Mucosa of stomach (tissue), 1 donor: Measurements from ENCODE around the gene PLPPR1.
"Not testable (repeated sequence)": the region's sequence is repeated elsewhere in the genome, so short reads cannot be mapped to it uniquely, and the experiment has no call there.

Source experiments
- H3K27me3 ChIP-seq: one replicate; pipeline ENCODE4 v1.7.0; 2013; ENCODE audit warnings: mild to moderate bottlenecking, low read length; ENCODE audit not compliant: control insufficient read depth, insufficient read depth
- H3K36me3 ChIP-seq: one replicate; pipeline ENCODE4 v1.7.0; 2013; ENCODE audit warnings: low read length; ENCODE audit not compliant: control insufficient read depth, insufficient read depth
- H3K4me1 ChIP-seq: one replicate; pipeline ENCODE4 v1.7.0; 2013; ENCODE audit warnings: mild to moderate bottlenecking, low read length; ENCODE audit not compliant: control insufficient read depth, insufficient read depth
- H3K4me3 ChIP-seq: one replicate; pipeline ENCODE4 v1.7.0; 2013; ENCODE audit warnings: low read length
- H3K9ac ChIP-seq: one replicate; pipeline ENCODE4 v1.7.0; 2013; ENCODE audit warnings: mild to moderate bottlenecking, low read length, moderate library complexity
- H3K9me3 ChIP-seq: one replicate; pipeline ENCODE4 v1.7.0; 2013; ENCODE audit warnings: mild to moderate bottlenecking, low read length, moderate library complexity; ENCODE audit not compliant: control insufficient read depth
- donor health status: Pancreatic carcinoma.

PLPPR1 gene

DNA sequence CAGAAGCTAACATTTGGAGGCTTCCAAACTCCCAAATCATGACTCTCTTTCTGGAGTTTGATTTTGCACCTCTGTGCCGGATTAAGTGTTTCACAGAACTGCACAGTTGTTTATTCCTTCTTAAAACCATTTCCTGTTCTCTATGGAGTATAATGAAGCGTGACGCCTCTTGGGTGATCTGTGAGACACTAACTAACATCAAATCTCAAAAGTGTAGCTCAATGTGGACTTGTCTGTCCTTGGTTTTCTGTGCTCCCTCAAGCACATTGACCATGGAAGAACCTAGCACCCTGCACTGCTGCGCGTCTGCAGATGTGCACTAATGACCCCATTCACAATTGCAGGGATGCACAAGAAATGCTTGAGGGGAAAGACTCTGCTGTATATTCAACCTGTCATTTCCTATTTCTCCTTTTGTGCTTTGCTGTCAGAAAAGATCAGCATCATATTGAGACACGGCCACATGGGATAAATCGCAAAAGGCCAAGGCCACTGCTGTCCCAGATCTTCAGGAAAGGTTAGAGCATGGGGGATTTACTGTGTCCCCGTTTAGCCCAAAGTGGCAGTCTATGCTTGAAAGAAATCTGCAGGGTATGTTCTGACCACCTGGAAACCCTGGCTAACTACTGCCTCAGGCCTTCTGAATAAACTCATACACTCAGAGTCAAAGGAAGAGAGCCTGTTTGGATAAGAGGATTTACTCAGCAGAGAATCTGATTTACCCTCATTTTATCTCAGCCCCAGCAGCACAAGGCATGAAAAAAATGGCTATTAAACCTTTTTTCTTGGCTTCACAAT, 246.6 kb downstream of the PLPPR1 start:
- Histone ChIP-seq H3K36me3 (no peaks in the 10 kb centered on the region), H3K9me3 (no peaks in the 10 kb centered on the region), H3K27me3 (no peaks in the 10 kb centered on the region), H3K9ac (no peak overlapping the region), H3K4me3 (no peak overlapping the region), H3K4me1 (no peaks in the 10 kb centered on the region)

DNA sequence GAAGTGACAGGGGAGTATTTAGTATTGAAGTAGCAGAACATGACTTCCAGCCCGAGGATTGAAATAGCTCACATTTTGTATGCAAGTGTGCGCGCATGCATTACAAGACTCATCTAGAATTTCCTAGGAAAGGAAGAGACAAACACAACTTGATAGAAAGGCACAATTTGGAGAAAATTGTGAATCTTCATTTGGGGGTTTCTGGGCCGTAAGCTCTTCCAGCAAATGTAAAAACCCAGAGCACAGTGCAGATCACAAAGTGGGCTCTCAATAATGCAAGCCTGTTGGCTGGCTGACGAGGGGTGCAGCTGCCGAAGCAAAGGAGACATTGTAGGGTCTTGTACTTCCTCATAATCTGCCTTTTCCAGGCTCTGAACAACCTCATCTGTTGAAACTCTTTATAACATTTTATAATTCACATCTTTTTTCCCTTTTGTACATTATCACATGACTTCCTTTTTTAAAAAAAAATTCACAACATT, 247.3 kb downstream of the PLPPR1 start:
- Histone ChIP-seq H3K9ac (no peak overlapping the region), H3K9me3 (no peaks in the 10 kb centered on the region), H3K4me1 (no peaks in the 10 kb centered on the region), H3K36me3 (no peaks in the 10 kb centered on the region), H3K27me3 (no peaks in the 10 kb centered on the region), H3K4me3 (no peak overlapping the region)

DNA sequence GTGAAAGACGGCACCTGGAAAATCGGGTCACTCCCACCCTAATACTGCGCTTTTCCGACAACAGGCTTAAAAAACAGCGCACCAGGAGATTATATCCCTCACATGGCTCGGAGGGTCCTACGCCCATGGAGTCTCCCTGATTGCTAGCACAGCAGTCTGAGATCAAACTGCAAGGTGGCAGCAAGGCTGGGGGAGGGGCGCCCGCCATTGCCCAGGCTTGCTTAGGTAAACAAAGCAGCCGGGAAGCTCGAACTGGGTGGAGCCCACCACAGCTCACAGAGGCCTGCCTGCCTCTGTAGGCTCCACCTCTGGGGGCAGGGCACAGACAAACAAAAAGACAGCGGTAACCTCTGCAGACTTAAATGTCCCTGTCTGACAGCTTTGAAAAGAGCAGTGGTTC, 262.5 kb downstream of the PLPPR1 start:
- H3K36me3 ChIP-seq, H3K9ac ChIP-seq, H3K4me3 ChIP-seq, H3K9me3 ChIP-seq, H3K27me3 ChIP-seq, H3K4me1 ChIP-seq: not testable (repeated sequence)

DNA sequence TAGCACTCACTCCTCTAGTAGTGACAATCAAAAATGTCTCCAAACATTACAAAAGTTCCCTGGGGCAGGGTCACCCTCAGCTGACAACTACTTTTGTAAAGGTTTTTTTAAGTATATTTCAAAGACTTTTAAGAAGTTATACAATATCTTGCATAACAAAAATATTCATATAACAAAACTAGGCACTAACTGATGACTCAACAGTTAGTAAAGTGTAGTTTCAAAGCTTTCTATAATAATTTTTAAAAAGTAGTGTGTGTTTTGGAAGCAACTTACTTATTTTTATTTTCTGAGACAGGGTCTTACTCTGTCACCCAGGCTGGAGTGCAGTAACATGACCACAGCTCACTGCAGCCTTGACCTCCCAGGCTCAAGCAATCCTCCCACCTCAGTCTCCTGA, 271.4 kb downstream of the PLPPR1 start:
- no peaks in the 10 kb centered on the region for H3K4me1 ChIP-seq

DNA sequence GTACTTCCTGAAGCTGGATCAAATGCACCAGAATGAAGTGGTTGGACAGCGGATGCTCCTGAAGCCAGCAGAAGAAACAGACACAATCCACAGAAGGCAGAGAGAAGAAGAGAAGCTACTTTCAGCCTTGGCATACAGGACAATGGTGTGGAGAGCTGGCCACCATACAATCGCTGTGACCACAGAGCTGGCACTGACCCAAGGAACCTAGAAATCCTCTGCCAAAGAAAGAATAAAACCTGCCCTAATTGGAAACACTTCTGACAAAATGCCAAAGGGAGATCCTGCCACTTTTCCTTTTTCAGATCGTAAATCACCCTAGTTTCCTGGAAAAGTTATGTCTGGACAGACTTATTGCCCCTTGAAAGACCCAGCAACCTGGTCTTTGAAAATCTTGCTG, 278.5 kb downstream of the PLPPR1 start:
- H3K4me3 ChIP-seq: no peak overlapping the region
- H3K27me3 ChIP-seq: no peaks in the 10 kb centered on the region
- H3K4me1 ChIP-seq: no peaks in the 10 kb centered on the region
- H3K9ac ChIP-seq: no peak overlapping the region
- no peaks in the 10 kb centered on the region for H3K36me3 ChIP-seq
- H3K9me3 ChIP-seq: no peaks in the 10 kb centered on the region

More for the DNA sequence above, 271.4 kb downstream of the PLPPR1 start:
- Histone ChIP-seq H3K4me3 (no peak overlapping the region), H3K9me3 (no peaks in the 10 kb centered on the region), H3K36me3 (no peaks in the 10 kb centered on the region), H3K27me3 (no peaks in the 10 kb centered on the region), H3K9ac (no peak overlapping the region)

GRCh38 chr9:101307524-101308213, 279.1 kb downstream of the PLPPR1 start:
- H3K36me3 ChIP-seq: no peaks in the 10 kb centered on the region
- no peaks in the 10 kb centered on the region for H3K27me3 ChIP-seq
- H3K4me1 ChIP-seq: no peaks in the 10 kb centered on the region
- H3K4me3 ChIP-seq: no peak overlapping the region
- H3K9me3 ChIP-seq: no peaks in the 10 kb centered on the region
- H3K9ac ChIP-seq: no peak overlapping the region

DNA sequence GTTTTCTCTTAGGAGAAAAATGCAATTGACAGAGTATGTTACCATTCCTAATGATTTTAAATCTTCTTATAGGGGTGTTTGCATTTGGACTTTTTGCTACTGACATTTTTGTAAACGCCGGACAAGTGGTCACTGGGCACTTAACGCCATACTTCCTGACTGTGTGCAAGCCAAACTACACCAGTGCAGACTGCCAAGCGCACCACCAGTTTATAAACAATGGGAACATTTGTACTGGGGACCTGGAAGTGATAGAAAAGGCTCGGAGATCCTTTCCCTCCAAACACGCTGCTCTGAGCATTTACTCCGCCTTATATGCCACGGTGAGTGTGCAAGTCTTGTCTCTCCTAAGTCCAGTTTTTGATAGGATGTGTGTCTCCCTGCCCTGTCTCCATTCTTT, 280.6 kb downstream of the PLPPR1 start:
- Histone ChIP-seq H3K9me3 (no peaks in the 10 kb centered on the region), H3K9ac (no peak overlapping the region)

DNA sequence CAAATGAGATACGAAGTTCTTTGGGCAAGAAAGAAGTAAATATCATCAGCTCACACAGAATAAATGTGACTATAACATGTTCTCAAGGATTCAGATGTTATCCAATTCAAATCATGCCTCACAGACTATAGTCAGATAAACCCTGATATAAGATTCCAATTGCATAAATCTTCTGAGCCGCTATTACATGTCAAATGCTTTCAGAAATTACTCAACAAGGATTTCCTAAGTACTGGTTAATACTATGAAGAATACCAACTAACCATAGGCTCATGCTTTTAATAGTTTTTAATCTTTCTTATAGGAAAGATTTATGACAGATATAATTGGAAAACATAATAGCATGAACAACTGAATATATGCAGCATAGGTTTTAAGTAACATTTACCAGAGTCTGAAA, 282.7 kb downstream of the PLPPR1 start:
- no peak overlapping the region for H3K9ac ChIP-seq
- peaks cover 5% of the 10 kb centered on the region for H3K4me1 ChIP-seq
- H3K9me3 ChIP-seq: no peaks in the 10 kb centered on the region

More for the DNA sequence above, 280.6 kb downstream of the PLPPR1 start:
- Histone ChIP-seq H3K27me3 (no peaks in the 10 kb centered on the region), H3K36me3 (no peaks in the 10 kb centered on the region), H3K4me1 (no peaks in the 10 kb centered on the region), H3K4me3 (no peak overlapping the region)

GRCh38 chr9:101311758-101312420, 283.4 kb downstream of the PLPPR1 start:
- Histone ChIP-seq H3K9ac (no peak overlapping the region), H3K9me3 (no peaks in the 10 kb centered on the region), H3K36me3 (no peaks in the 10 kb centered on the region), H3K4me3 (no peak overlapping the region), H3K27me3 (no peaks in the 10 kb centered on the region), H3K4me1 (peaks cover 5% of the 10 kb centered on the region)

More for the DNA sequence above, 282.7 kb downstream of the PLPPR1 start:
- H3K4me3 ChIP-seq: no peak overlapping the region
- H3K36me3 ChIP-seq: no peaks in the 10 kb centered on the region
- no peaks in the 10 kb centered on the region for H3K27me3 ChIP-seq

DNA sequence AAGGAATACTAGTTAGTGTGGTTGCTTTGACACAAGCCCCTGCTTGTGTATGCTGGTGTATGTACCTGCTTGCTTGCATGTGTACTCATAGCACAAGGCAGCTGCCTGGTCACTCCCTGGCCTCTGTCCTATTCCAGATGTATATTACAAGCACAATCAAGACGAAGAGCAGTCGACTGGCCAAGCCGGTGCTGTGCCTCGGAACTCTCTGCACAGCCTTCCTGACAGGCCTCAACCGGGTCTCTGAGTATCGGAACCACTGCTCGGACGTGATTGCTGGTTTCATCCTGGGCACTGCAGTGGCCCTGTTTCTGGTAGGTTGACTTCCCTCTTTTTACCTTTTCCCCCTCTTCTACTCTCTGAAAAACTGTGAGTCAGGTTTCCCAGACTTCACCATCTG, 284.1 kb downstream of the PLPPR1 start:
- H3K9ac ChIP-seq: no peak overlapping the region
- peaks cover 5% of the 10 kb centered on the region for H3K4me1 ChIP-seq
- no peaks in the 10 kb centered on the region for H3K36me3 ChIP-seq
- H3K27me3 ChIP-seq: no peaks in the 10 kb centered on the region
- no peaks in the 10 kb centered on the region for H3K9me3 ChIP-seq
- H3K4me3 ChIP-seq: no peak overlapping the region

DNA sequence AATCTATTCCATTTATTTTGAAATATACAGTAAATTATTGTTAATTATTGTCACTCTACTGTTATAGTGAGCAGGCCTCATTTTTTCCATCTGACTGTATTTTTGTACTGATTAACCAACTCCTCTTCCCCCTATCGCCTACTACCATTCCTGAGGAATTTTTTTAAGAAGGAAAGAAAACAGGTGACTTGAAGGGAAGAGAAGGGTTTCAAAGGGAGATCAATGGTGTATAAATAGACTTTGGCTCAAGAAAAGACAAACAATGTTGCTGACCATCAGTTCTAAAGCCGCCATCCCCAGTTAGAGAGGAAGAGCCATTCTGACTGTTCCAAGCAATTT, 286.6 kb downstream of the PLPPR1 start:
- no peaks in the 10 kb centered on the region for H3K36me3 ChIP-seq
- no peaks in the 10 kb centered on the region for H3K9me3 ChIP-seq

GRCh38 chr9:101317735-101318134, 289.2 kb downstream of the PLPPR1 start:
- Histone ChIP-seq H3K9ac (no peak overlapping the region), H3K4me1 (peaks cover 5% of the 10 kb centered on the region), H3K36me3 (no peaks in the 10 kb centered on the region), H3K9me3 (no peaks in the 10 kb centered on the region), H3K4me3 (no peak overlapping the region), H3K27me3 (no peaks in the 10 kb centered on the region)

More for the DNA sequence above, 286.6 kb downstream of the PLPPR1 start:
- Histone ChIP-seq H3K9ac (no peak overlapping the region), H3K27me3 (no peaks in the 10 kb centered on the region), H3K4me3 (no peak overlapping the region), H3K4me1 (peaks cover 5% of the 10 kb centered on the region)
